CD14-positive monocyte (primary cell): ENCODE results near the gene TFEB. TPM values are rescaled to one million over a fixed set of nuclear protein-coding genes. Genes with fewer than 3 reads are reported as not detected.
"Not testable (repeated sequence)": the region's sequence is repeated elsewhere in the genome, so short reads cannot be mapped to it uniquely, and the experiment has no call there.

Experiments used
- DNase-seq, 3 donors: peaks; one replicate each; pipeline ENCODE4 v3.0.0-alpha.2; 2011 to 2022
- H2AFZ ChIP-seq: 2 replicates; pipeline ENCODE4 v1.6.0; 2012; ENCODE audit warnings: mild to moderate bottlenecking, low read depth, low read length, inconsistent platforms; ENCODE audit not compliant: insufficient read depth, poor library complexity, severe bottlenecking
- H3K27ac ChIP-seq, 2 donors: 1 replicate in 1 of 2; 2 replicates in 1 of 2; pipeline ENCODE4 v1.5.1; 2012 to 2013; ENCODE audit warnings: low read length in 2 of 2, control low read depth in 1 of 2, inconsistent platforms in 1 of 2, low read depth in 1 of 2, mild to moderate bottlenecking in 1 of 2
- H3K27me3 ChIP-seq, 2 donors: one replicate each; pipeline versions ENCODE4 v1.6.0 to v1.6.1; 2011 to 2013; ENCODE audit warnings: low read length in 2 of 2; ENCODE audit not compliant: control insufficient read depth in 2 of 2, insufficient read depth in 2 of 2
- H3K36me3 ChIP-seq, 2 donors: replicated peaks in 1 of 2; 1 replicate in 1 of 2; 2 replicates in 1 of 2; pipeline versions ENCODE4 v1.5.1 to v1.6.1; 2012 to 2013; ENCODE audit warnings: low read length in 2 of 2, control low read depth in 1 of 2, inconsistent platforms in 1 of 2, mild to moderate bottlenecking in 1 of 2; ENCODE audit not compliant: insufficient read depth in 2 of 2, control insufficient read depth in 1 of 2
- H3K4me1 ChIP-seq, 2 donors: 1 replicate in 1 of 2; 2 replicates in 1 of 2; pipeline versions ENCODE4 v1.5.1 to v1.6.1; 2012 to 2013; ENCODE audit warnings: low read length in 2 of 2, control low read depth in 1 of 2, inconsistent platforms in 1 of 2, mild to moderate bottlenecking in 1 of 2, moderate library complexity in 1 of 2; ENCODE audit not compliant: insufficient read depth in 2 of 2, control insufficient read depth in 1 of 2
- H3K4me2 ChIP-seq: replicated peaks from 2 replicates; pipeline ENCODE3; 2012; ENCODE audit warnings: low read length, moderate library complexity, mild to moderate bottlenecking; ENCODE audit not compliant: poor library complexity, severe bottlenecking; ENCODE audit errors: extremely low read depth
- H3K4me3 ChIP-seq, 3 experiments: fragments of 200-600 bp in 1 of 3; sonication (generic) in 1 of 3; replicated peaks in 1 of 3; 1 replicate in 2 of 3; 2 replicates in 1 of 3; pipeline ENCODE4 v1.5.1; 2011 to 2013; ENCODE audit warnings: low read length in 3 of 3, mild to moderate bottlenecking in 3 of 3, control low read depth in 2 of 3, low read depth in 2 of 3, inconsistent platforms in 1 of 3, moderate library complexity in 1 of 3
- H3K79me2 ChIP-seq: 2 replicates; pipeline ENCODE4 v1.6.0; 2012; ENCODE audit warnings: mild to moderate bottlenecking, control low read depth, inconsistent platforms, low read length, moderate library complexity; ENCODE audit not compliant: insufficient read depth
- H3K9ac ChIP-seq: 2 replicates; pipeline ENCODE4 v1.6.0; 2017; ENCODE audit warnings: low read length, mild to moderate bottlenecking; ENCODE audit not compliant: insufficient read depth, poor library complexity, severe bottlenecking
- H3K9me3 ChIP-seq, 2 donors: replicated peaks in 1 of 2; 1 replicate in 1 of 2; 2 replicates in 1 of 2; pipeline versions ENCODE4 v1.5.1 to v1.6.1; 2012 to 2013; ENCODE audit warnings: low read length in 2 of 2, control low read depth in 1 of 2; ENCODE audit not compliant: control insufficient read depth in 1 of 2, insufficient read depth in 1 of 2
- H4K20me1 ChIP-seq: 2 replicates; pipeline ENCODE4 v1.6.0; 2012; ENCODE audit warnings: mild to moderate bottlenecking, low read length, control low read depth, moderate library complexity; ENCODE audit not compliant: insufficient read depth
- H3K27ac Mint-ChIP-seq, 7 donors: one replicate each; pipeline ENCODE4 v1.8.0; 2020; ENCODE audit warnings: mild to moderate bottlenecking in 7 of 7, mixed read lengths in 7 of 7, moderate library complexity in 6 of 7, inconsistent platforms in 2 of 7
- H3K27me3 Mint-ChIP-seq, 3 donors: one replicate each; pipeline ENCODE4 v1.8.0; 2021 to 2022; ENCODE audit warnings: low read depth in 3 of 3, mild to moderate bottlenecking in 3 of 3, mixed read lengths in 3 of 3, moderate library complexity in 3 of 3, inconsistent platforms in 1 of 3
- H3K36me3 Mint-ChIP-seq, 2 donors: one replicate each; pipeline ENCODE4 v1.8.0; 2020; ENCODE audit warnings: mixed read lengths in 2 of 2, inconsistent platforms in 1 of 2, mild to moderate bottlenecking in 1 of 2
- H3K4me1 Mint-ChIP-seq: one replicate; pipeline ENCODE4 v1.8.0; 2020; ENCODE audit warnings: mild to moderate bottlenecking, mixed read lengths
- H3K4me3 Mint-ChIP-seq, 2 donors: one replicate each; pipeline ENCODE4 v1.8.0; 2020; ENCODE audit warnings: mild to moderate bottlenecking in 2 of 2, mixed read lengths in 2 of 2, moderate library complexity in 1 of 2
- H3K9me3 Mint-ChIP-seq, 7 donors: one replicate each; pipeline ENCODE4 v1.8.0; 2020 to 2022; ENCODE audit warnings: mixed read lengths in 7 of 7, mild to moderate bottlenecking in 6 of 7, moderate library complexity in 6 of 7, inconsistent platforms in 2 of 7
- CTCF ChIP-seq: fragments of 200-600 bp; IDR thresholded peaks from one replicate; pipeline ENCODE4 v1.8.0; 2022; ENCODE audit warnings: antibody characterized with exemption, mild to moderate bottlenecking
- WGBS: methylation state at CpG from one replicate; pipeline ENCODE4 v1.1.5; 2013; ENCODE audit warnings: missing lambda C conversion rate; ENCODE audit not compliant: insufficient coverage; 5-methylcytosine and 5-hydroxymethylcytosine counted together
- intact Hi-C, 2 donors: fragments of 100-400 bp; cut with micrococcal nuclease; formaldehyde crosslinking; loops; one replicate each; pipeline versions ENCODE4 v1.15.0 to v1.15.1; 2023
- polyA plus RNA-seq, 3 donors: library from polyadenylated mRNA; depleted of rRNA in 1 of 3; unstranded in 2 of 3; stranded (reverse) in 1 of 3; fragments of 300-500 nt in 2 of 3; fragments of >200 nt in 1 of 3; fragmentation: Illumina TruSeq in 2 of 3; gene quantifications; 1 replicate in 2 of 3; 2 replicates in 1 of 3; pipeline ENCODE4 v1.2.3, GENCODE V29; 2012 to 2021

Gene TFEB
- polyA plus RNA-seq, 3 donors: 42.6 to 60.0 (median 55.0) TPM

- no peak overlapping the region for H3K27ac ChIP-seq
- H3K27me3 ChIP-seq: no peaks in the 10 kb centered on the region
- 36% methylated on average over 9 of the region's 10 CpGs for WGBS
- Mint-ChIP-seq H3K27ac (peak overlapping the region in 1 of 7 donors; percentile 19), H3K4me1 (peaks cover 2% of the 10 kb centered on the region), H3K36me3 (peaks cover 37 to 45% of the 10 kb centered on the region in 2 donors), H3K9me3 (no peaks in the 10 kb centered on the region), H3K4me3 (no peak overlapping the region), H3K27me3 (no peaks in the 10 kb centered on the region)
- no peak overlapping the region for H3K4me2 ChIP-seq
- no peak for DNase-seq
- peaks cover 28 to 44% of the 10 kb centered on the region in 2 donors for H3K36me3 ChIP-seq
- no peak for TF ChIP-seq CTCF
- H3K9ac ChIP-seq: no peak overlapping the region
- H3K4me1 ChIP-seq: no peaks in the 10 kb centered on the region
- H2AFZ ChIP-seq: no peak overlapping the region
- intact Hi-C loops: loop anchor here in 1 of 2 donors (10.0 kb wide), 1 partner anchor 164 kb away; no protein-coding TSS in a partner anchor
- H4K20me1 ChIP-seq: no peaks in the 10 kb centered on the region
- no peaks in the 10 kb centered on the region for H3K79me2 ChIP-seq
- H3K4me3 ChIP-seq: no peak overlapping the region
- no peaks in the 10 kb centered on the region for H3K9me3 ChIP-seq
Observed at GRCh38 chr6:41768545-41769308, 33.3 kb upstream of the TFEB start.

DNA sequence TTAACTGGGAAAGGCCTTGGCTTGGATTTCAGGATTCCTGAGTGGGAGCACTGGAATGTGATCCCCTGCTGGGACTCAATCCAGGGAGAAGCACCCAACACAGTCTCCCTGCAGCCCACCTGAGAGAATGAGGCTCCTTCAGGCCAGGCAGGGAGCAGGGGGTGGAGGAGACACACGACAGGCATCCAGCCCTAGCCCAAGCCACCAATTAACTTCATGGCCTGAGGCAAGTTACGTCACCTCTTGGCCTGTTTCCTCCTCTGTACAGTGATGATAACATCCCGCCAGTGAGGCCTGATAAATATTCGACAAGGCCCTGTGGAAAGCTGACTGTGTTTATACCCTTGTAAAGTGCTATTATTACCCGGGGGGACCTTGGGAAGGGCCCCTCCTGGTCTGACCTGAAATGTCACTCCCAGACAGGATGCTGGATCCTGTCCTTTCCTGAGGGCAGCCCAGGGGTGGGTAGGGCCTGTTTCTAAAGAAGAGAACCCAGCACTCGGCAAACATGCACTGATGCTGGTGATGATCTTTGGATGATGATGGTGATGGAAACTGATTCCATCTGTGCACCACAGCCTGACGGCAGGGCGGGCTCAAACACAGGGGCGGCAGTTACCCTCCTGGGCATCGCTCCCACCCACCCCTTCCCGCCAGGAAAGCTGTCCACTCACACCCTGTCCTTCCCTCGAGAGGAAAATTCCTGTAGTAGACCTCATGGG, 31.9 kb upstream of the TFEB start:
- Histone ChIP-seq H4K20me1 (no peaks in the 10 kb centered on the region), H3K27ac (no peak overlapping the region), H3K9me3 (no peaks in the 10 kb centered on the region), H3K4me1 (no peaks in the 10 kb centered on the region), H3K79me2 (no peaks in the 10 kb centered on the region), H3K9ac (no peak overlapping the region), H2AFZ (no peak overlapping the region), H3K36me3 (peaks cover 22 to 29% of the 10 kb centered on the region in 2 donors), H3K4me3 (no peak overlapping the region), H3K4me2 (no peak overlapping the region), H3K27me3 (no peaks in the 10 kb centered on the region)
- TF ChIP-seq CTCF: no peak
- Mint-ChIP-seq H3K27ac (peak overlapping the region in 2 of 7 donors; percentile 46 to 77), H3K27me3 (peaks cover 0 to 4% (median 0%) of the 10 kb centered on the region in 3 donors), H3K9me3 (no peaks in the 10 kb centered on the region), H3K4me3 (no peak overlapping the region), H3K36me3 (peaks cover 27 to 30% of the 10 kb centered on the region in 2 donors), H3K4me1 (peaks cover 2% of the 10 kb centered on the region)
- 65% methylated on average over 8 of the region's 12 CpGs for WGBS
- intact Hi-C loops: loop anchor here in 1 of 2 donors (10.0 kb wide), 1 partner anchor 162 kb away; no protein-coding TSS in a partner anchor
- no peak for DNase-seq

DNA sequence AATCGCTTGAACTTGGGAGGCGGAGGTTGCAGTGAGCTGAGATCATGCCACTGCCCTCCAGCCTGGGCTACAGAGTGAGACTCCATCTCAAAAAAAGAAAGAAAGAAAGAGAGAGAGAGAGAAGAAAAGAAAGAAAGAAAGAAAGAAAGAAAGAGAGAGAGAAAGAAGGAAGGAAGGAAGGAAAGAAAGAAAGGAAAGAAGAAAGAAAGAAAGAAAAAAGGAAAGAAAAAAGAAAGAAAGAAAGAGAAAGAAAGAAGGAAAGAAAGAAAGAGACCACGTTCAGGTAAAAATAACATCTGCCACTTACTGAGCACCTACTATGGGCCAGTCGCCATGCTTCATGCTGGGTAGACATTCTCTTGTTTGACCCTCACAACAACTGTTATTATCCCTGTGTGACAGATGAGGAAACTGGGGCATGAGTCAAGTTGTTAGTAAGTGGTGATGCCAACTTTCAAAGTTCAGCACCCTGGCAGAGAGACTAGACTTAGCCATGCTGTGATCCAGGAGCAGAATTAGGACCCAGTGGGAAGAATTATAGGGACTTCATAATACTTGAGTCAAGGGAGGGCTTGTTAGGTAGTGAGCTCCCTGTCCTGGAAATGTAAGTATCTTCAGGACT, 30.7 kb upstream of the TFEB start:
- not testable (repeated sequence) for H3K9me3 Mint-ChIP-seq, H3K4me3 ChIP-seq, H4K20me1 ChIP-seq, H3K79me2 ChIP-seq, H2AFZ ChIP-seq, H3K4me3 Mint-ChIP-seq, DNase-seq, H3K4me1 Mint-ChIP-seq, H3K4me2 ChIP-seq, H3K9me3 ChIP-seq, H3K27me3 ChIP-seq, H3K27ac ChIP-seq, H3K27me3 Mint-ChIP-seq, H3K4me1 ChIP-seq, H3K9ac ChIP-seq
- H3K36me3 ChIP-seq: peaks cover 10 to 18% of the 10 kb centered on the region in 2 donors
- intact Hi-C loops: loop anchor here in 1 of 2 donors (10.0 kb wide), 1 partner anchor 161 kb away; no protein-coding TSS in a partner anchor
- Mint-ChIP-seq H3K27ac (peak overlapping the region in 1 of 7 donors; percentile 33), H3K36me3 (peaks cover 16 to 19% of the 10 kb centered on the region in 2 donors)
- 100% methylated on average over 2 of the region's 4 CpGs for WGBS
